Glomerular endothelial cell (primary cell): ENCODE results near the gene FBLN2. TPM values are rescaled to one million over a fixed set of nuclear protein-coding genes. Genes with fewer than 3 reads are reported as not detected.
"Not testable (repeated sequence)": the region's sequence is repeated elsewhere in the genome, so short reads cannot be mapped to it uniquely, and the experiment has no call there.

Source experiments
- DNase-seq: peaks from one replicate; pipeline ENCODE4 v3.0.0-alpha.2; 2011; ENCODE audit warnings: low read depth, low spot score; ENCODE audit errors: extremely low read depth
- total RNA-seq: library from RNA; depleted of rRNA; stranded (reverse); fragments of >200 nt; gene quantifications from 2 replicates; pipeline ENCODE4 v1.2.3, GENCODE V29; 2015

The FBLN2 gene
- 1.6 and 14.2 TPM in 2 replicates for total RNA-seq

GRCh38 chr3:13548696-13549622 lies at the start of gene FBLN2:
FBLN2 (plus strand) TSS chr3:13549125; CDS start chr3:13570356, 21,231 bp downstream.
- DNase-seq: no peak

- DNase-seq: not testable (repeated sequence)
These were observed 49.7 kb upstream of the FBLN2 start for GRCh38 chr3:13499246-13499645.

- no peak for DNase-seq
These were observed 48.6 kb upstream of the FBLN2 start for GRCh38 chr3:13500133-13500885.

- DNase-seq: no peak
These were observed 47.9 kb upstream of the FBLN2 start for GRCh38 chr3:13501056-13501455.

GRCh38 chr3:13501521-13501920 lies 47.4 kb upstream of the FBLN2 start:
- no peak for DNase-seq

GRCh38 chr3:13501958-13502790 lies 46.8 kb upstream of the FBLN2 start:
- no peak for DNase-seq

- no peak for DNase-seq
These were observed 46.2 kb upstream of the FBLN2 start for GRCh38 chr3:13502791-13503060.

- no peak for DNase-seq
These were observed 44.6 kb upstream of the FBLN2 start for GRCh38 chr3:13504161-13504831.

- no peak for DNase-seq
These were observed 43.5 kb upstream of the FBLN2 start for GRCh38 chr3:13505147-13506130.

- no peak for DNase-seq
These were observed 42.7 kb upstream of the FBLN2 start for GRCh38 chr3:13506239-13506638.

GRCh38 chr3:13506680-13507079 lies 42.2 kb upstream of the FBLN2 start:
- DNase-seq: no peak

GRCh38 chr3:13507247-13507569 lies 41.7 kb upstream of the FBLN2 start:
- DNase-seq: no peak

- no peak for DNase-seq
These were observed 41.2 kb upstream of the FBLN2 start for GRCh38 chr3:13507570-13508339.

- no peak for DNase-seq
These were observed 40.4 kb upstream of the FBLN2 start for GRCh38 chr3:13508496-13508895.

GRCh38 chr3:13509059-13509815 lies 39.7 kb upstream of the FBLN2 start:
- DNase-seq: no peak

- DNase-seq: no peak
These were observed 39.1 kb upstream of the FBLN2 start for GRCh38 chr3:13509816-13510192.

GRCh38 chr3:13512451-13512850 lies 36.5 kb upstream of the FBLN2 start:
- DNase-seq: no peak
